NCI-H187 (cell line): ENCODE measurements around the gene MED31.
"Not testable (repeated sequence)": the region's sequence is repeated elsewhere in the genome, so short reads cannot be mapped to it uniquely, and the experiment has no call there.

Source experiments
- DNase-seq, 2 experiments: peaks; one replicate each; lab custom pipeline; 2025; lab: John Stamatoyannopoulos, UW

MED31 gene

DNA sequence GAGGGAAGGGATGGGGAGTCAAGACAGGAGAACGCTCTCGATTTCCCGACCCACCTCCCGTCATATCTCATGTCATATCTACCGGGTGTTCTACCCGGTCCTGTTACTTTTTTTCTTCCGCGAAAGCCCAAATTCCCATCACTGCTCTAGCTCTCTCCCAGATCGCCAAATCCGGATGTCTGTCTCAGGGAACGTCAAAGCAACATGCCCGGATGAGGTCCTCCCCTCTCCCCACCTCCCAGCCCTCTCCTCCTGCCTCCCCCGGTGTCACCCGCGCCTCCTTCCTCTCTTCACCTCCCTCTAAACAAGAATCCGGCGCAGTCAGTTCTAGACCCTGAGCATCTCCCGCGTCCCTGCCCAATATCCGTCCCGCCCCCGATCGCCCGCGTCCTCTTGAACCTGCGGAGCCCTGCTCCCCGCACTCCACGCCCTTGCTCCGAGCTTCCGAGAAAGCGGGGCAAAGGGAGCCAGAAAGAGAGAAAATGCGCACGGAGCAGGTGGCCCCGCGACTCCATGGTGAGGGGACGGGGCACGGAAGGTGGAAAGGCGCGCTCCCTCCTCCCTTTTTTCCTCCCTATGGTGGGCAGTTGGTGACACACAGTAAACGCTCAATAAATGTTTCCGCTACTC lies 4.4 kb upstream of the MED31 start:
- DNase-seq, result not testable (repeated sequence)

DNA sequence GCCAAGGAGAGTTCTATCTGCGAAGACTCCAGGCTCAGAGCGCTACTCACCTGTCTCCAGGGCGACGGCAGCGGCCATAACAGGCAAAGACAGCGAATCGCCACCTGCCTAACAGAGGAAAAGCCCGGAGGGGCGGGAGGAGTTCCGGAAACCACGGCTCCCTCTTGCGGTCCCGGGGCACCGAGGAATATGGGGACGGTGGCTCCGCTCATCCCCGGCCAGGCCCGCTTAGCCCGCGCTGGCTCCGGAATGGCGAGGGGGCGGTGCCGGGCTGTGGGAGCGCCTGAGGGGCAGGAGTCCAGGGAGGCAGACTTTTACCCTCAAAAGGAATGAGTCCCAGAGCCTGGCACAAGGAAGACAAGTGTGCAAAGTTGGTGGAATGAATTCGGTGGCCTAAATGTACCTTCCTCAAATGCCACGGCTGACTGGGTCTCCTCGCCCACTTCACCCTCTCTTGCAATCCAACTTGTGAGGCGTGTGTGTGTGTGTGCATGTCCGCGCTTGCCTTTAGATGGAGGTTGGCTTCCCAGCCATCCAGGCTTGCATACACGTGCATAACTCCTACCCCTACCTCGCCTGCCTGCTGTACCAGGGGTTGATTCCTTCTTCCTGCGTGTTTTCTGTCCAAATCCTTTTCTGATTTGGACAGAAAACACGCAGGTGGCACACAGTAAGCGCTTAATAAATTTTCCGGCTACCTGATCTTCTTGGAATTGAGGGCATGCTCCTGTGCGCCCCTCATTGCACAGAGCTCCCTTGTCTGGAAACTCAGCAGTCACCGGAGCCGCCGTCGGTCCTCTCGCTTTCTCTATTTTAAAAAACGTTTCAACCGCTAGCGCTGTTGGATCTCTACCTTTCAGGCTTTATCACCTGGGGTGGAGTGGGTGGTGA lies 3.7 kb upstream of the MED31 start:
- no peak for DNase-seq

DNA sequence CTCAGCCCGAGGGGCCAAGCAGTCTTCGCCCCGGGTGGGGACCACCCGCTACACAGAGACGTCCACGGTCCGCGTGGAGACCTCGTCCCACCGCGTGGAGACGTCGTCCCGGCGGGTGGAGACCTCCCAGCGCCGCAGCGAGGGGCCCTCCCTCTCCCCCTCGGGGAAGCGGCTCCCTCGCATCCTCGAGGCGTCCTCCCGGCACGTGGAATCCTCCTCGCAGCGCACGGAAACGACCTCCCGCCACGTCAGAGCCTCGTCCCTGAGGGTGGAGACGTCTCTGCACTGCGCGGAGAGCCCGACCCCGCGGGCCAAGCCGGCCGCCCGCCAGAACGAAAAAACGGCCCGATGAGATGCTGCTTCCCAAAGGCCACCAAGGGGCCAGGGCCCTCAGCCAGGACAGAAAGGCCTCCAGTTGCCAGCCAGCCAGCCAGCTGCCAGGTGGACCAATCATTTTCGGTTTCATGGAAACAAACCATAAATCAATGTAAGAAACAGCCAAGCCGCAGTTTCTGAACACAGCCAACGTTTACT lies 581 bp upstream of the MED31 start:
- no peak for DNase-seq

DNA sequence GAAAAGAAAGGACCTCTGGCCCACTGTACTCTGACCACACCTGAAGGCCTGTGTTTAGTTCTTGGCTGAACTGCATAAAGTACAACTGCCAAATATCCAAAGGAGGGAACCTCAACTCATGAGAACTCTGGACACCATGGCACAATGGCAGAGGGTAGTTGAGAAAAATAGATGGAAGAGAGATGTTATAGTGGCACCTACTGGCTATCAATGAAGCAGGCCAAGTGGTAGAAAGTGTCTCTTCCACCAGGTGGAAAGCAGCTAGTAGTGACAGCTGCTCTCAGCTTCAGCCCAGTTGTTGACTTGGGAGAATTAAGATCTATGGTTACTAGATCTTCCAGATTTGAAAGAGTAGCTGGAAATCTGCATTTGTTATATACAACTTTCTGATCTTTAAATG lies 3.2 kb downstream of the MED31 start:
- DNase-seq, result no peak

DNA sequence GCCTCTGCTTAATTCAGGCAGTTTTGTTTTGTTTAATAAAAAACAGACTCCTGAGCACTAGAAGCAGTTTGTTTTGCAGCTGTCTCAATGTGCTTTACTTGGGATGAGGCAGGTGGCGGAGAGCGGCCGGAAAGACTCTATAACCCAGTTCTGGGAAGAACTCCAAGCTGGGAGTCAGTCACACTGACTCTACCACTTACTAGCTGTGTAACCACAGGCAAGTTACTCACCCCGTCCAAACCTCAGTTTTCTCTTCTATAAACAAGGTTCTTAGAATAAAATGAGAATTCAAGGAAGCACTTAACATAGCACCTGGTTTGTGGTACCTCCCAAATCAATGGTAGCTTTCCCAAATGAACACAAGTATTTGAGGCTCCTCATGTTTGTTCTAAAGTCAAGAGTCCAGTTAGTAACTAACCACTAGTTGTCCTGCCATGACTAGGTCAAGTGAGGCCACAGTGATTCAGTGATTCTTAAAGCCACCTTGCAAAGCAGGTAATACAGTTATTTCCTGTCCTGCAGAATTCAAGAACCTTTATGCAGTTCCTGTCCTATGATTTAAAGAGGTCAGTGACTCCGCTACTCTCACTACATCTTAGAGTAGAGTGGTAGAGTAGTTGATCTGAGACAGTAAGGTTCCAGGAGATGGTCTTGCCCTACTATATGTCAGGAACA lies 7.8 kb downstream of the MED31 start:
- DNase-seq, result no peak

DNA sequence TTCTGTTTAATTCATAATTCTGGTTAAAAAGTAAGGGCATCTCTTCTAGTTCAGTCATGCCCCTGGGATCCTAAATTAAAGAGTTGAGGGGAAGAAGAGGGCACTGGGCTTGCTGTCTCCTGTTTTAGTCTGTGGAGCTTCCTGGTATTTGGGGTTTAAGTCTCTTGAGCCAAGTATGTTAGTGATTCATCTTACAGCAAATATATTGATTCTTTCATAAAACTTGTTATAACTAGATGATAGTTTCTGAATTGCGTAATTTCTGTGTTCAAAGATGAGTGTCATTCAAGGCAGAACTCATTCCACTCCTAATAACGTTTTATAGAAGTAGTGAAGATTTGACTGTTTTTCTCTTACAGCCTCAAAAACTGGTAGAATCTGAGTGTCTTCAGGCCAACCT lies 8.8 kb downstream of the MED31 start:
- no peak for DNase-seq

DNA sequence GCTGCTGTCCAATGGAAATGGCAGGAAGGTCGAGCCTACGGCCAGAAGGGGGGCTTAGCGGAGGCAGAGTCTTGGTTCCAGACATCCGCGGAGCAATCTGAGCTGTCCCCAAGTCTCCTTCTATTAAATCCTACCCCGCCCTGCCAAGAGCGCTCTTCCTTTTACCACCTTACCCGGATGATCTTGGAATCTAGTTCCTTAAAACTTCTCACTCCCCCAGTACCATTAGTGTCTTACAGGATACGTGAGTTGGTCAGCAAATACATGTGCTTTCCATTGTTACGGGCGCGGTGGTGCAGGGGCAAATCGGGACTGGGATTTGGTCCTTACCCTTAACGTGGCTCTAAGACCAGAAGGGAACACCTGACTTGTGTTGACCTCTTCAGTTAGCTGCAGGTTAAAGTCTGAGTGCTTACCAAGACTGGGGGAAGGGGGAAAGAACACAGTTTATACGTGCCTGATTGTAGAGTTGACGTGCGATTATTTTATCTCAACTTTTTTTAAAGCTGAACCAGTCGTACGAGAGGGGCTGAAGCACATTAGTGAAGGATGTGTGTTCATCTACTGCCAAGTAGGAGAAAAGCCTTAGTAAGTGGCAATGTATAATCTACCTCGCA lies 10.1 kb downstream of the MED31 start:
- DNase-seq, result no peak

DNA sequence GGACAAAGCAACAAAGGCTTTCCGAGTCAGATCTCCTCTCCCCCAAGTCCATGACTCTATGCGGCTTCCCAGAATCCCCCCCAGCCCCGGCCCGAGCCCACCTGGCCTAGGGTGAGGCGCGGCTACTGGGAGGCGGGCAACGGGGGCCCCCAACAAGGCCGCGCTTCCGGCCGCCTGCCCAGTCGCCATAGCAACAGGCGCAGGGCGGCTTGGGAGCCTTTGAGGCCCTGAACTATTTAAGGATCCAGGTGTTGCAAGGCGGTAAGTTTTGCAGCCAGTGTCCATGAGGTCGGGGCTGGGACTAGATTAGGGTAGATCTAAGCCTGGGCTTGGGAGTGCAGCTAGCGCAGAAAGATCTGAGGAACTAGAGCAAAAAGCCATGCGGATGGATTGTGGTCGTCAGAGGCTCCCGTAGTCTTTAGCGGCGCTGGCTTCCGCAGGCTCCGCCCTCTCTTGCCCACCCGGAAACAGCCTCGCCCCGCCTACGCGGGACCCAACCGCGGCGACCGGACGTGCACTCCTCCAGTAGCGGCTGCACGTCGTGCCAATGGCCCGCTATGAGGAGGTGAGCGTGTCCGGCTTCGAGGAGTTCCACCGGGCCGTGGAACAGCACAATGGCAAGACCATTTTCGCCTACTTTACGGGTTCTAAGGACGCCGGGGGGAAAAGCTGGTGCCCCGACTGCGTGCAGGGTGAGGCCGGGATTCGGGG lies 10.7 kb downstream of the MED31 start, which contains the start of the genes KIAA0753 and TXNDC17:
TSS of gene KIAA0753 (minus strand) at position 176 of the 711 bp plus-strand sequence. CDS start 5,608 bp downstream, outside the sequence.
TSS of gene TXNDC17 (plus strand) at position 525 of the 711 bp plus-strand sequence. CDS start at position 548, 23 bp downstream.
- DNase-seq, result peak; percentile 41 to 88

DNA sequence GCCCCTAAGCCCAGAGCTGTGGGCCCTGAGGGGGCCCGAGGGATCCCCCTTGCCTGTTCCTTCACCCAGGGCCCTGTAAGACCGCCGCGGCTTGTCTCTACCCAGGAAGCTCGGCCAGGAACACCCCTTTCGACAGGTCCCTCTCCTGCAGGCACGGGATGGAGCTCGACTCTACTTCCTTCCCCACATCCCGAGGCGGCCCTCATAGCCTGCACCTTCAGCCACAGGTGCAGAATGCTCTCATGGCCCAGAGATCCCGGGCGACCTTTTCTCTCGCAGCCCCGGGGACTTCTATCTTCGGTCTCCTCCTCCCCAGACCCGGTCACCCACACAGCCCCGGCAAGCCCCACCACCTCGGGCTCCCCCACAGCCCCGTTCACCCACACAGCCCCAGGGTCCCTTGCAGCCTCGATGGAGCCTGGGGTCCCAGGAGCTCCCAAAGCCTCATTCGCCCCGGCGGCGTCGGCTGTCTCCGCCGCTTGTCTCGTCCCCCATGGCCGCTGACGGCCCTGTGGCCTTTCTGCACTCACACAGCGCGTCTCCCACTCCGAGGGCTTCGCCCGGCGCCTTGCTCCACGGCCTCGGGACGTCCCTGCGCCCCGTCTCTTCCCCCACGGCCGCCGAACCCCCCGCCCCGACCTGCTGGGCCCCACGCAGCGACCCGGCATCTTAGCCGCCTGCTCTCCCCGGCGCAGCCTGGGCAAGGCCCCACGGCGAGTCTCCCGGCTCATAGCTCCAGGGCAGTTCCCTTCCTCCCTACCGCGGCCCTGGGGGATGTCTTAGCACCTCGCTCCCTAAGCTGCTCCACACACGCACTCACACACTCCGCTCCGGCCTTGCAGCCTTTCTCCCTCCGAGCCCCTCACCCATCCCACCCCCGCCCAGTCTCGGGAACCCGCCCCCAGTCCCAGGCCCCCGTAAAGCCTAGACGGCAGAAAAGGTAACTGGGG lies 11.5 kb downstream of the MED31 start:
- DNase-seq, result no peak

DNA sequence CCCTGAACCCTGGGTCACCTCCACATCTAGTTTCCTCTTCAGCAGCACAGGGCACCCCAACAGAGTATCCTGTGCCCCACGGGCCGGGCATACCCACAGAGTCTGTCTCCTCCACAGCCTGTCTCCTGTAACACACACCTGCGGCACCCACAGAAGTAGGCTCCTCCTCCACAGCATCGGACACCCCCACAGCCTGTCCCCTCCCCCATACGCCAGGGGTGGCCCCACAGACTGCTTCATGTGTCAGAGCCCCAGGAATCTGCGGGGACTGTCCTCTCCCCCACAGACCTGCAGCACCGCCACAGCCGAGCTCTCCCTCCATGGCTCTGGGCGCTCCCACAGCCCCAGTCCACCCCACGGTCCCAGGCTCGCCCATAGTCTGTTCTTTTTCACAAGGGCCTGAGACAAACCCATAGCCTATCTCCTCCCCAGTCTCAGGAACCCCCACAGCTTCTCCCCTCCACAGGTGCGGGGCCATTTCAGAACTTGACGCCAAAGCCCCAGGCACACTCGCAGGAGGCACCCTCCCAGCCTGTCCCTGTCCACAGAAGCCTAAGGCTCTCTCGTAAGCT lies 12.3 kb downstream of the MED31 start:
- no peak for DNase-seq

DNA sequence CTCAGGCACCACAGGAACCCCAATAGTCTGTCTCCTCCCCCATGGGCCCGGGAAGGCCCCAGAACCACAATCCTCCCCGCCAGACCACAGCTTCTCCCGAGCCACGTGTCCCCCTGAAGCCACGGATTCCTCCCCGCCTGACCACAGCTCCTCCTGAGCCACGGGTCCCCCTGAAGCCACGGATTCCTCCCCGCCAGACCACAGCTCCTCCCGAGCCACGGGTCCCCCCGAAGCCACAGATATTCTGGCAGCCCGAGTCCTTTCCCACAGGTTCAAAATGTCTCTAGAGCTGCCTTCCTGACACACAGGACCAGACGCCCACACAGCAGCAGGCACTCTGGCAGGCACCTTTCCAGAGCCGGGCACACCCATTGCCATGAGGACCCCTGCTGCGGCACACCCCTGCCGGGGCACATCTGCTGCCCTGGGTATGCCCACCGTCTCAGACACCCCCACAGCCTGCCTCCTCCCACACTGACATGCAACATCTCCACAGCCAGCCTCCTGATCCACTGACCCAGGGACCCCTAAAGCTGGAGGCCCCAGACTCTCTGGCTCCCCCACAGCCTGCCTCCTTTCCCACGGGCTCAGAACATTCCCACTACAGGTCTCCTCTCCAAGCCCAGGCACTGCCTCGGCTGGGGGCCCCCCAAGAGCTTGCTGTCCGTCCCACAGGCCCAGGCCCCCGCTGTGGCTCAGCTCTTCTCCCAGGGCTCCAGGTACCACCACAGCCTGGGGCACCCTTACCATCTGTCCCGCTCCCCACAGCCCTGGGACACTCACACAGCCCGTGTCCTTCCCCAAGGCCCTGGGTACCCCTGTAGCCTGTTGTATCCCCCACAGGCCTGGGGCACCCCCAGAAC lies 13.1 kb downstream of the MED31 start:
- DNase-seq, result no peak

DNA sequence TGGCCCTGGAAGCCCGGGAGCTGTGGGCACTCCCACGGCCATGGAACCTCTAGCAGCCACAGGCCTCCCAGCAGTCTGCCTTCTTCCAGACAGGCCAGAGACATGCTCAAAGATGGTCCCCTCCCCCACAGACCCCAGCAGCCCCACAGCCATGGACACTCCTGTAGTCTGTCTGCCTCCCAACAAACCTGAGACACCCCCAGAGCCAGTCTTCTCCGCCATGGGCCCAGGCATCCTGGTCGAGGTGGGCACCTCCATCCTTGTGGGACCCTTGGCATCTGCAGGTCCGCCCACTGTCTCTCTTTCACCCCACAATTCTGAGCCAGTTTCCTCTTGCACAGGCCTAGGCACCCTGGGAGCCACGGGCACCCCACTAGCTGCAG lies 14.0 kb downstream of the MED31 start:
- no peak for DNase-seq

DNA sequence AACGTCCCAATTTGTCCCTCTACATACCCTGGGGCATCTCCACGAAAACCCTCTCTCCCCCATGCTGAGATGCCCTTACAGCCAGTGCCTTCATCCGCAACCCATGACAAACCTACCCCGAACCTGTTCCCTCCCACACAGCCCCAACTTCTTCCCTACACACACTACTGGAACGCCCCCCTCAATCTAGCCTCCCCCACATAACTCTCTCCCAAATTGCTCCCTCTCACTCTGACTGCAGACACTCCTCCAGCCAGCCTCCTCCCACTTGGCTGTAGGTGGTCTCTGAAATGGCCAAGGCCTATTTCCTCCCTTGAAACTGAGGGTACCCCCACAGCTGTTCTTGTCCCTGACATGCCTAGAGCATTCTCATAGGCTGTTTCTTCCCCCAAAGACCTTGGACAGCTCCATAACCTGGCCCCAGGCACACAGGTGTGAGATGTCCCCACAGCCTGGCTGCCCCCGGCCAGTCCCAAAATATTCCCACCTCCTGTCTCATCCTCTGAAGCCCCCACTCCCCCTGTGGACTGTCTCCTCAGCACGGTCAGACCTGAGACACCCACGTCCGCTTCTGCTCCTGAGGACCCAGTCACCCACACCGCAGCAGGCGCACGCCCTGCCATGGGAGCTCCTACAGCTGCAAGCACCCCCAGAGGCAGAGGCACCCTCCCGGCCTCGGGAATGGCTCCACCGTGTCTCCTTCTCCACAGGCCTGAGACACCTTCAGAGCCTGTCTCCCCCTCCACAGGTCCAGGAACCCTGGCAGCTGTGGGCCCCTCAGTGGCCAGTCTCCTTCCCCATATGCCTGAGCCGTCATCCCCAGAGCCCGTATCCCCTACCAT lies 14.6 kb downstream of the MED31 start:
- DNase-seq, result no peak

DNA sequence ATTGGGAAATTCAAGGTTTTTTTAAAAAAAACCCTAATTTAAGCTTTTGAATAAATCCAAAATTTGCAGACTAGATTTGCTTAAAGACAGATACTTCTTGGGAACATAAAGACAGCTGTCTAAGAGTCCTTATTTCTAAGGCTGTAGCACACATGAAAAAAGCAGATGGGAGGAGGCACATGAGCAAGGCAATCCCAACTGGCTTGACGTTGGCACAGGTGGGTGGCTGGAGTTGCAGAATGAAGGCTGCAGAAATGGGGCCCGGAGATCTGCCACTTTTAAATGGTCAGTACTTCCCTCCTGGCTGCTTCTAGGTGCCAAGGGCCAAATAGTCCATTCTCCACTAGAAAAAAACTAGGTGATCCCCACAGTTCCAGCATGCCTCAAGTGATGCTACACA lies 15.3 kb downstream of the MED31 start:
- DNase-seq, result no peak

DNA sequence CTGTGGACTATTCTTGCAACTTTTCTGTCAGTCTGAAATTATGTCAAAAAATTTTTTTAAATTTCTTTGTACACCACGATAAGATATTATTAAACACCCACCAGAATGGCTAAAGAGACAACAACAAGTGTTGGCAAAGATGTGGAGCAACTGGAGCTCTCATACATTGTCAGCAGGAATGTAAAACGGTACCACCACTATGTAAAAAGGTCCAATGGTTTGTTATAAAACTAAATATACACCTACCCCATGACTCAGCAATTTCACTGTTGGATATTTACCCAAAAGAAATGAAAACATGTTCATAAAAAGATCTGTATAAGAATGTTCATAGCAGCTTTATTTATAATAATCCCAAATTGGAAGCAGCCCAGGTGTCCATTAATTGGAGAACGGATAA lies 18.1 kb downstream of the MED31 start:
- no peak for DNase-seq

DNA sequence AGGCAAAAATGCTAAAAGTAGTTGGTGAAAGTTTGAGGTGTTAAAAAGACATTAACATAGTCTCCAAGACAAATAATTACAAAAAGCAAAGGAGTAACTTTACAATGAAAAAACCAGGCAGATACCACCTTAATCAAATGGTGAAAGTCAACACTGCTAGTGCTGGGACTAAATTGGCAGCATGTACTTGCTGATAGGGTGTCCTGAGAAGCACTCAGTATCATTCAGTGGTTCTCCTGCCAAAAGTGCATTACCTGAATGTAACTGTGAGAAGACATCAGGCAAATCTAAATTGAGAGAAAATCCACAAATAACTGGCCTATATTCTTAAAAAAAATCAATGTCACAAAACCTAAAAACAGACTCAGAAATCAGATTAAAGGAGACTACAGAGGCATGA lies 18.9 kb downstream of the MED31 start:
- DNase-seq, result no peak

DNA sequence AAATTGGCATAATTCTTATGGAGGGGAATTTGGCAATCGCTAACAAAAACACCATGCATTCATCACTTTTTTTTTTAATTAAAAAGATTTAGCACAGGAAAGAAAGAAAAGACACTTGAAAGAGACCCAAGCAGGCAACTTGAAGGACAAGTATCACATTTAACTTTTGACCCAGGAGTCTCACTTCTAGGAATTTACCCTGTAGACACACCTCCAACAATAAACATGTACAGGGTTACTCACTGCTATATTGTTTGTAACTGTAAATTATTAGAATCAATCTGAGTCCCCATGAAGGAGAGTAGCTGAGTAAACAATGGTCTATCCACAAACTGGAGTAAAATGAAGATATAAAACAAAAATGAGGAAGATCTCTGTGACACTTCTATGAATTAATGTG lies 21.0 kb downstream of the MED31 start:
- no peak for DNase-seq

DNA sequence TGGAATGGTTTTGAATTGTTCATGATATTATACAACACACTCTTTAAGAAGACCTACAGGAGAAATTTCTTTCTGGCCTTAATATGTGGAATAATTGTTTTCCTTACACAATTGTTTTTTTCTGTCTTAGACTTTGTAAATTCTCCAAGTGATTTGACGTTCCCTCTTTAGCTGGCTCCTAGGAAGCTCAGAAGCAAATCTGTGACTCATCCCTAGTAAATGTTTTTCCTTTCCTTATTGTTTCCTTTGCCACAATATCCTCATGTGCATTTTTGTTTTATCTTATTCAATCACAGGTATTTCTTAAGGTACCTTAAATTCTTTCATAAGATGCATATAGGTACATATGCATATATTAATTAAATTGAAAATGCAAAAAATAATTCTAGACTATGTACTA lies 24.4 kb downstream of the MED31 start:
- no peak for DNase-seq
